PC-3 (cell line): ENCODE data around the gene CMTM1. TPM values are rescaled to one million over a fixed set of nuclear protein-coding genes. Genes with fewer than 3 reads are reported as not detected.

ENCODE experiments used
- ATAC-seq: fragments of 200-7000 bp; cut with Tn5 transposase; 2 replicates; pipeline ENCODE4 v1.9.1; 2020; ENCODE audit warnings: mild to moderate bottlenecking, moderate library complexity
- BruUV-seq: library from RNA; stranded (reverse); fragments of 400-500 nt; replicated peaks from 2 replicates; lab custom pipeline; 2021; lab: Mats Ljungman, UMichigan
- CTCF ChIA-PET: fragments of 300-600 bp; sonication (Branson Sonifier 250); formaldehyde crosslinking; loops from one replicate; lab custom pipeline; 2022; ENCODE audit warnings: antibody characterized with exemption; lab: Charles Lee
- POLR2A ChIA-PET: fragments of 300-600 bp; sonication (Branson Sonifier 250); formaldehyde crosslinking; loops from one replicate; lab custom pipeline; 2022; ENCODE audit warnings: antibody characterized with exemption; ENCODE audit not compliant: unreplicated experiment; lab: Charles Lee
- DNase-seq: peaks from one replicate; pipeline ENCODE4 v3.0.0-alpha.2; 2015
- H2AFZ ChIP-seq: fragments of 300-600 bp; sonication (generic); 2 replicates; pipeline ENCODE4 v1.6.0; 2016; ENCODE audit warnings: antibody characterized with exemption, low read length
- H3F3A ChIP-seq: fragments of 300-600 bp; sonication (generic); one replicate; pipeline ENCODE4 v1.6.0; 2017; ENCODE audit warnings: antibody characterized with exemption, low read length, control low read depth, mild to moderate bottlenecking; ENCODE audit not compliant: unreplicated experiment
- H3K27ac ChIP-seq: fragments of 300-600 bp; sonication (generic); 2 replicates; pipeline ENCODE4 v1.5.1; 2016; ENCODE audit warnings: mild to moderate bottlenecking, low read length
- H3K27me3 ChIP-seq: fragments of 300-600 bp; sonication (generic); 2 replicates; pipeline ENCODE4 v1.6.1; 2016; ENCODE audit warnings: low read length, mixed read lengths
- H3K36me3 ChIP-seq: fragments of 300-600 bp; sonication (generic); 2 replicates; pipeline ENCODE4 v1.6.1; 2016; ENCODE audit warnings: low read depth, mixed run types, low read length, mixed read lengths
- H3K4me1 ChIP-seq: fragments of 300-600 bp; sonication (generic); 2 replicates; pipeline ENCODE4 v1.5.1; 2016; ENCODE audit warnings: low read length; ENCODE audit not compliant: insufficient read depth
- H3K4me2 ChIP-seq: fragments of 300-600 bp; sonication (generic); 2 replicates; pipeline ENCODE4 v1.6.0; 2016; ENCODE audit warnings: low read length
- H3K4me3 ChIP-seq: fragments of 300-600 bp; sonication (generic); 2 replicates; pipeline ENCODE4 v1.5.1; 2016; ENCODE audit warnings: mild to moderate bottlenecking, low read length, mixed read lengths
- H3K79me2 ChIP-seq: fragments of 300-600 bp; sonication (generic); 2 replicates; pipeline ENCODE4 v1.6.1; 2017; ENCODE audit warnings: low read length, mixed read lengths
- H3K9ac ChIP-seq: fragments of 300-600 bp; sonication (generic); 2 replicates; pipeline ENCODE4 v1.6.0; 2016; ENCODE audit warnings: mild to moderate bottlenecking, low read length
- H3K9me2 ChIP-seq: fragments of 300-600 bp; sonication (generic); replicated peaks from 2 replicates; pipeline ENCODE4 v1.6.1; 2016; ENCODE audit warnings: mixed run types, low read length, mixed read lengths
- H3K9me3 ChIP-seq: fragments of 300-600 bp; sonication (generic); 2 replicates; pipeline ENCODE4 v1.6.1; 2016; ENCODE audit warnings: low read length, mixed read lengths
- H4K20me1 ChIP-seq: fragments of 300-600 bp; sonication (generic); 2 replicates; pipeline ENCODE4 v1.6.1; 2016; ENCODE audit warnings: low read length, mixed read lengths
- EZH2 ChIP-seq: fragments of 300-600 bp; sonication (generic); IDR thresholded peaks from one replicate; pipeline ENCODE4 v1.6.1; 2017; ENCODE audit warnings: antibody characterized with exemption, mild to moderate bottlenecking, low read length; ENCODE audit not compliant: unreplicated experiment
- EZH2phosphoT487 ChIP-seq: fragments of 300-600 bp; sonication (generic); IDR thresholded peaks from 2 replicates; pipeline ENCODE4 v1.6.1; 2018; ENCODE audit warnings: mild to moderate bottlenecking, antibody characterized with exemption, low read length, borderline replicate concordance
- intact Hi-C: fragments of 100-400 bp; cut with micrococcal nuclease; formaldehyde crosslinking; loops from 2 replicates; pipeline ENCODE4 v1.9.0; 2023
- total RNA-seq: library from RNA; depleted of rRNA; stranded (reverse); fragments of >200 nt; gene quantifications from 2 replicates; pipeline ENCODE4 v1.2.3, GENCODE V29; 2014
- TF ChIP-seq, protein P1 (sequence below): fragments of 300-600 bp; sonication (generic); conservative IDR thresholded peaks from 2 replicates; pipeline ENCODE4 v1.5.1; 2017; ENCODE audit warnings: antibody characterized with exemption, low read depth, mild to moderate bottlenecking, low read length

CMTM1 gene
- total RNA-seq, 1 experiment from 2014 or later, result 1.4 TPM

DNA sequence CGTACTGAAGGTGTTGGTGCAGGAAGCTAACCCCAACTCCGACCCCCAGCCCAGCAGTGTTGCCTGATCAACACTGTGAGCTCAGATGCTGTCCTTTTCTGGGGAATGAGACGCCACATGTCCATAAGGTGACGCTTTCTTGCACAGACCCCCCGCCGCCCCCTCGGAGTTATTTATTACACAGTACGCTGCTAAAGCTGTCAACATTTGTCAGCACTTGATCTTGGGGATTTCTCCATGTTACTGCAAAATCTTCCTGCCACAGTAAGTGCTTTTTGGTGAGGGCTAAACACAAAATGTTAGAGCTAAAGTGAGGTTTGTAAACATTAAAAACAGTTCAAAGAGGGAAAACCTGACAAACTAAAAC, 54.2 kb downstream of the CMTM1 start:
- Histone ChIP-seq H3K36me3 (no peaks in the 10 kb centered on the region), H3K27me3 (no peaks in the 10 kb centered on the region), H3K79me2 (no peaks in the 10 kb centered on the region), H2AFZ (no peak overlapping the region), H3K4me3 (no peak overlapping the region), H3K4me2 (no peak overlapping the region), H3K9me2 (no peaks in the 10 kb centered on the region), H3K4me1 (peaks cover 26% of the 10 kb centered on the region), H3K9ac (no peak overlapping the region), H3K9me3 (no peaks in the 10 kb centered on the region), H3K27ac (no peak overlapping the region), H3F3A (no peaks in the 10 kb centered on the region), H4K20me1 (no peaks in the 10 kb centered on the region)
- POLR2A ChIA-PET, result no interaction called here
- TF ChIP-seq EZH2phosphoT487, result no peak
- TF ChIP-seq EZH2, result no peak
- TF ChIP-seq, protein P1, sequence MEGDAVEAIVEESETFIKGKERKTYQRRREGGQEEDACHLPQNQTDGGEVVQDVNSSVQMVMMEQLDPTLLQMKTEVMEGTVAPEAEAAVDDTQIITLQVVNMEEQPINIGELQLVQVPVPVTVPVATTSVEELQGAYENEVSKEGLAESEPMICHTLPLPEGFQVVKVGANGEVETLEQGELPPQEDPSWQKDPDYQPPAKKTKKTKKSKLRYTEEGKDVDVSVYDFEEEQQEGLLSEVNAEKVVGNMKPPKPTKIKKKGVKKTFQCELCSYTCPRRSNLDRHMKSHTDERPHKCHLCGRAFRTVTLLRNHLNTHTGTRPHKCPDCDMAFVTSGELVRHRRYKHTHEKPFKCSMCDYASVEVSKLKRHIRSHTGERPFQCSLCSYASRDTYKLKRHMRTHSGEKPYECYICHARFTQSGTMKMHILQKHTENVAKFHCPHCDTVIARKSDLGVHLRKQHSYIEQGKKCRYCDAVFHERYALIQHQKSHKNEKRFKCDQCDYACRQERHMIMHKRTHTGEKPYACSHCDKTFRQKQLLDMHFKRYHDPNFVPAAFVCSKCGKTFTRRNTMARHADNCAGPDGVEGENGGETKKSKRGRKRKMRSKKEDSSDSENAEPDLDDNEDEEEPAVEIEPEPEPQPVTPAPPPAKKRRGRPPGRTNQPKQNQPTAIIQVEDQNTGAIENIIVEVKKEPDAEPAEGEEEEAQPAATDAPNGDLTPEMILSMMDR, result no peak
- no TSS peak for BruUV-seq
- intact Hi-C loops, result no loop called here
- ATAC-seq, result no peak
- no peak for DNase-seq
- CTCF ChIA-PET, result interaction anchor here (0.5 kb wide), 1 partner anchor 12 kb away, joined by 3 read pairs; no protein-coding TSS in a partner anchor

DNA sequence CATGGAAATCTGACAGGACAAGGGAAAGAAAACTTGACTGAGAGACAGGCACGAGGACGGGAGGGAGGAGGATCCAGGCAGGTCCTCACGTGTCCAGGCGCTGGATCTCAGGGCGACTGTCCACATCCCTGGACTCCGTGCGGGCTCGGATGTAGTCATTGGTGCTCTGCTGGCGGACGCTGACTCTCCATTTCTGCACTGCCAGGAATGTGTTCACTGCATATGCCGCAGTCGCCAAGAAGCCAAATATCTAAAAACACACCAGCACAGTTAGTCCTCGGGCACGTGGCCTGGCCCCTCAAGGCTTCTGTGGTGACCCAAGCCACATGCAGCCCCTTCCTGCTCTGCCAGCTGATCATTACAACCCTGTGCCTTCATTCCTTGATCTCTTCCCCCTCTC, 55.7 kb downstream of the CMTM1 start:
- ChIA-PET CTCF (no interaction called here), POLR2A (no interaction called here)
- Histone ChIP-seq H3K4me1 (peaks cover 26% of the 10 kb centered on the region), H3K4me2 (no peak overlapping the region), H4K20me1 (no peaks in the 10 kb centered on the region), H3K4me3 (no peak overlapping the region), H3K9me2 (no peaks in the 10 kb centered on the region), H3K9ac (no peak overlapping the region), H3K36me3 (no peaks in the 10 kb centered on the region), H3K79me2 (no peaks in the 10 kb centered on the region), H3K27ac (no peak overlapping the region), H3F3A (no peaks in the 10 kb centered on the region), H2AFZ (no peak overlapping the region), H3K9me3 (no peaks in the 10 kb centered on the region), H3K27me3 (no peaks in the 10 kb centered on the region)
- DNase-seq (no peak), ATAC-seq (no peak)
- no peak for TF ChIP-seq EZH2
- no peak for TF ChIP-seq EZH2phosphoT487
- TF ChIP-seq, protein P1, result no peak
- intact Hi-C loops, result no loop called here
- BruUV-seq, result no TSS peak

DNA sequence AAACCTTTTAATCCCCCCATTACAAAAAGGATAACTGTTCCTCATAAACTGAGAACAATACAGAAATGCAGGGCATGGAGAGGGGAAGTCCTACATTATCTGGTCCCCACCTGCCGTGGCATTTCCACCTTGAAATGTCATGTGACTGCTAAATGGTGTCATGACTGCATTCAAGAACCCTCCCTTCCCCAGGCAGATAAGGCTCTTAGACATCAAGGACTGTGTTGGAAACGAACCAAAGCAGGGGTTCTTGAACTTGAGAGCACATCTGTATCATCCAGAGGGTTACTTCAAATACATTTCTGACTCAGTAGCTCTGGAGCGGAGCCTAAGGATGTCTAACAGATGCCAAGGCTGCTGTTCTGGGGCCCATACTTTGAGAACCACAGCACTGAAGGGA, 56.6 kb downstream of the CMTM1 start:
- DNase-seq, result no peak
- CTCF ChIA-PET, result no interaction called here

More for the DNA sequence above, 56.6 kb downstream of the CMTM1 start:
- Histone ChIP-seq H3K36me3 (no peaks in the 10 kb centered on the region), H3K9ac (no peak overlapping the region), H3F3A (no peaks in the 10 kb centered on the region), H3K9me3 (no peaks in the 10 kb centered on the region), H3K4me3 (no peak overlapping the region), H3K79me2 (no peaks in the 10 kb centered on the region), H3K4me2 (no peak overlapping the region), H2AFZ (no peak overlapping the region), H3K27me3 (no peaks in the 10 kb centered on the region), H4K20me1 (no peaks in the 10 kb centered on the region), H3K9me2 (no peaks in the 10 kb centered on the region), H3K27ac (no peak overlapping the region), H3K4me1 (peaks cover 18% of the 10 kb centered on the region)
- no peak for ATAC-seq
- TF ChIP-seq, protein P1, result no peak
- TF ChIP-seq EZH2 (no peak), EZH2phosphoT487 (no peak)
- POLR2A ChIA-PET, result interaction anchor here (0.6 kb wide), 1 partner anchor 63 kb away, joined by 11 read pairs; no protein-coding TSS in a partner anchor
- no TSS peak for BruUV-seq
- intact Hi-C loops, result no loop called here
